Endothelial cell of umbilical vein (primary cell): ENCODE measurements around the gene C13orf46. TPM values are rescaled to one million over a fixed set of nuclear protein-coding genes. Genes with fewer than 3 reads are reported as not detected.

ENCODE experiments used
- BruUV-seq: library from RNA; stranded (reverse); fragments of 400-500 nt; replicated peaks from 2 replicates; lab custom pipeline; 2021; lab: Mats Ljungman, UMichigan
- CTCF ChIA-PET: fragments of 300-600, 350-600 bp; sonication (Branson Sonifier 250); formaldehyde crosslinking; loops from one replicate; lab custom pipeline; 2021; ENCODE audit warnings: antibody characterized with exemption, inconsistent platforms; lab: Charles Lee
- POLR2A ChIA-PET: fragments of 300-600, 350-600 bp; sonication (Branson Sonifier 250); formaldehyde crosslinking; loops from one replicate; lab custom pipeline; 2021; ENCODE audit warnings: antibody characterized with exemption, inconsistent platforms; lab: Charles Lee
- DNase-seq: peaks from one replicate; pipeline ENCODE4 v3.0.0-alpha.2; 2011; ENCODE audit warnings: low read depth, low spot score
- FAIRE-seq: peaks from 2 replicates; lab custom pipeline; 2011; peaks lifted over from hg19 to GRCh38; lab: Jason Lieb, UNC
- H2AFZ ChIP-seq: 2 replicates; pipeline ENCODE4 v1.6.0; 2012; ENCODE audit warnings: low read depth, low read length, control low read depth, inconsistent platforms
- H3K27ac ChIP-seq: 2 replicates; pipeline ENCODE4 v1.5.1; 2011; ENCODE audit warnings: low read depth, mild to moderate bottlenecking, control low read depth, low read length, moderate library complexity; ENCODE audit not compliant: insufficient read depth
- H3K27me3 ChIP-seq, 2 experiments: 2 replicates each; pipeline versions ENCODE4 v1.6.0 to v1.6.1; 2011; ENCODE audit warnings: low read length in 2 of 2, mixed read lengths in 1 of 2; ENCODE audit not compliant: control insufficient read depth in 2 of 2, insufficient read depth in 2 of 2
- H3K36me3 ChIP-seq, 2 experiments: 2 replicates in 1 of 2; 3 replicates in 1 of 2; pipeline ENCODE4 v1.5.1; 2011; ENCODE audit warnings: low read length in 2 of 2, mild to moderate bottlenecking in 1 of 2, moderate library complexity in 1 of 2; ENCODE audit not compliant: control insufficient read depth in 2 of 2, insufficient read depth in 2 of 2; ENCODE audit errors: extremely low read depth in 1 of 2
- H3K4me1 ChIP-seq: 3 replicates; pipeline ENCODE4 v1.5.1; 2011; ENCODE audit warnings: mild to moderate bottlenecking, low read length; ENCODE audit not compliant: control insufficient read depth, insufficient read depth; ENCODE audit errors: extremely low read depth
- H3K4me2 ChIP-seq: 2 replicates; pipeline ENCODE4 v1.6.1; 2011; ENCODE audit warnings: low read length, control low read depth, mixed read lengths; ENCODE audit not compliant: insufficient read depth
- H3K4me3 ChIP-seq, 3 experiments: fragments of 200-600 bp in 1 of 3; sonication (generic), shearing (Covaris generic) in 1 of 3; replicated peaks in 1 of 3; 2 replicates each; pipeline ENCODE4 v1.5.1; 2011 to 2016; ENCODE audit warnings: control low read depth in 3 of 3, low read length in 3 of 3, mild to moderate bottlenecking in 2 of 3, inconsistent platforms in 1 of 3, low read depth in 1 of 3, moderate library complexity in 1 of 3; ENCODE audit not compliant: insufficient read depth in 1 of 3
- H3K79me2 ChIP-seq: 2 replicates; pipeline ENCODE4 v1.6.0; 2012; ENCODE audit warnings: low read length, inconsistent platforms; ENCODE audit not compliant: control insufficient read depth, insufficient read depth
- H3K9ac ChIP-seq: replicated peaks from 2 replicates; pipeline ENCODE3; 2011; ENCODE audit warnings: low read length, control low read depth; ENCODE audit not compliant: insufficient read depth; ENCODE audit errors: extremely low read depth
- H3K9me1 ChIP-seq: replicated peaks from 3 replicates; pipeline ENCODE4 v1.6.0; 2011; ENCODE audit warnings: mild to moderate bottlenecking, low read length; ENCODE audit not compliant: control insufficient read depth, insufficient read depth; ENCODE audit errors: extremely low read depth
- H3K9me3 ChIP-seq: replicated peaks from 2 replicates; pipeline ENCODE4 v1.5.1; 2012; ENCODE audit warnings: low read length, inconsistent platforms; ENCODE audit not compliant: control insufficient read depth, insufficient read depth
- H4K20me1 ChIP-seq: replicated peaks from 2 replicates; pipeline ENCODE3; 2011; ENCODE audit warnings: mild to moderate bottlenecking, low read length; ENCODE audit not compliant: control insufficient read depth, insufficient read depth; ENCODE audit errors: extremely low read depth
- EZH2 ChIP-seq: IDR thresholded peaks from 2 replicates; pipeline ENCODE4 v1.6.1; 2012; ENCODE audit warnings: borderline replicate concordance, low read depth, mild to moderate bottlenecking, moderate library complexity, low read length, inconsistent platforms; ENCODE audit not compliant: severe bottlenecking
- FOS ChIP-seq: IDR thresholded peaks from 2 replicates; pipeline ENCODE4 v1.6.1; 2011; ENCODE audit warnings: mild to moderate bottlenecking, low read length, moderate library complexity, borderline replicate concordance; ENCODE audit not compliant: insufficient read depth
- GATA2 ChIP-seq: IDR thresholded peaks from 2 replicates; pipeline ENCODE4 v1.7.0; 2011; ENCODE audit warnings: low read depth, mild to moderate bottlenecking, moderate library complexity, mixed read lengths, low read length; ENCODE audit not compliant: insufficient read length, insufficient read depth
- JUN ChIP-seq: IDR thresholded peaks from 2 replicates; pipeline ENCODE4 v1.6.1; 2011; ENCODE audit warnings: borderline replicate concordance, low read depth; ENCODE audit not compliant: insufficient read length, insufficient read depth
- MYC ChIP-seq: IDR thresholded peaks from one replicate; pipeline ENCODE4 v1.6.1; 2011; ENCODE audit warnings: mild to moderate bottlenecking, low read depth, low read length
- POLR2A ChIP-seq: IDR thresholded peaks from 2 replicates; pipeline ENCODE4 v1.6.1; 2012; ENCODE audit warnings: low read depth, mild to moderate bottlenecking, control low read depth, low read length
- POLR2AphosphoS5 ChIP-seq: IDR thresholded peaks from 2 replicates; pipeline ENCODE4 v1.6.1; 2012; ENCODE audit warnings: low read depth, mild to moderate bottlenecking, control low read depth, low read length, moderate library complexity; ENCODE audit not compliant: insufficient read depth
- dilution Hi-C: fragments of 300-500 bp; cut with MboI; formaldehyde crosslinking; loops from one replicate; pipeline ENCODE4 v1.15.0; 2019; ENCODE audit warnings: low sequenced_read_pairs; ENCODE audit not compliant: extremely low pct_ligation_motif_present
- intact Hi-C: fragments of 100-400 bp; cut with micrococcal nuclease; formaldehyde crosslinking; loops from one replicate; pipeline ENCODE4 v1.10.0; 2022
- polyA plus RNA-seq, 4 experiments: library from polyadenylated mRNA; depleted of rRNA in 3 of 4; stranded (reverse) in 3 of 4; unstranded in 1 of 4; fragments of >200 nt; gene quantifications; 2 replicates each; pipeline versions ENCODE4 v1.2.1 to v1.2.3, GENCODE V29; 2011 to 2012; ENCODE audit warnings: missing spikeins in 1 of 4
- total RNA-seq: library from RNA; stranded (reverse); gene quantifications from 2 replicates; pipeline ENCODE4 v1.2.3, GENCODE V29; 2021

Gene C13orf46
- total and polyA plus RNA-seq, 2 donors (not counting 3 experiments of a cell fraction or from before 2014, with no cell fraction given): 1.3 to 1.7 TPM

DNA sequence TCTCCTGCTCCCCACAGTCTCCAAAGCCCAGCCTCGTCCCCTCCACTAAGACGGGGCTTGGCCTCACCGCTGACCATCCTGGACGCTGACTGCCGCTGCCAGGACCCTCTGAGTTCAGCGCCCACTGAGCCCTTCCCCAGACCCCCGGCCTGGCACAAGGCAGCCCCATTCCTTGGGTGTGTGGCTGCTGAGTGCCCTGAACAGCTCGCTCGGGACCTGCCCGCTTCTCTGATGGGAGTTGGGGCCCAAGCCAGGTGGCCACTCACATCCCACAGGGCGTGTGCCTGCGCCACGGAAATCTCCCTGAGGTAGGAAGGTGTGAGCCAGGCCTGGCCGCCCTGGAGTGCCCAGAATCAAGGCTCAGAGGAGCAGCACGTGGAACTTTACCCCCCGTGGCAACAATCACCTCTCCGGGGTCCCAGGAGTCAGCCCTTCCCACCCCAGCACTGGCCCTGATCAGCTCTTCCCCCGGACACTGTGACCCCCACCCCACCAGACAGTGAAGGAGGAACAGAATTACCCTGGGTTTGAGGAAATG is 20.8 kb downstream of the C13orf46 start:
- intact Hi-C loops: no loop called here
- H3K36me3 ChIP-seq: no peaks in the 10 kb centered on the region
- H3K9ac ChIP-seq: no peak overlapping the region
- no peak overlapping the region for H3K4me2 ChIP-seq
- H3K9me1 ChIP-seq: no peaks in the 10 kb centered on the region
- H3K27ac ChIP-seq: no peak overlapping the region
- FAIRE-seq: no peak
- H3K4me1 ChIP-seq: no peaks in the 10 kb centered on the region
- no peak for DNase-seq
- H3K9me3 ChIP-seq: no peaks in the 10 kb centered on the region
- H4K20me1 ChIP-seq: no peaks in the 10 kb centered on the region
- H3K79me2 ChIP-seq: no peaks in the 10 kb centered on the region
- H3K27me3 ChIP-seq: no peaks in the 10 kb centered on the region
- BruUV-seq: no TSS peak
- no peak for TF ChIP-seq FOS
- no peak for TF ChIP-seq POLR2AphosphoS5
- no peak for TF ChIP-seq JUN
- TF ChIP-seq MYC: no peak
- TF ChIP-seq GATA2: no peak
- TF ChIP-seq EZH2: no peak
- no peak for TF ChIP-seq POLR2A
- POLR2A ChIA-PET: no interaction called here
- CTCF ChIA-PET: interaction anchor here (0.7 to 1.8 kb wide), 5 partner anchors 166 to 275 kb away, joined by 3 to 6 read pairs (median 4); no protein-coding TSS in a partner anchor
- dilution Hi-C loops: no loop called here
- no peak overlapping the region for H2AFZ ChIP-seq
- no peak overlapping the region for H3K4me3 ChIP-seq
